A549 (cell line): Measurements from ENCODE around the gene FGR. TPM values are rescaled to one million over a fixed set of nuclear protein-coding genes. Genes with fewer than 3 reads are reported as not detected.

Experiments used
- ATAC-seq, 2 experiments: fragments of 200-7000 bp in 1 of 2; fragments of >200 bp in 1 of 2; cut with Nextera tagmentation in 1 of 2; cut with Tn5 transposase in 1 of 2; 3 replicates each; pipeline versions ENCODE4 v1.8.0 to v1.9.1; 2018 to 2020; ENCODE audit warnings: mild to moderate bottlenecking in 1 of 2, moderate library complexity in 1 of 2
- CTCF ChIA-PET: fragments of 300-600 bp; sonication (Branson Sonifier 250); formaldehyde crosslinking; extraction: SDS; loops from one replicate; lab custom pipeline; 2021; ENCODE audit warnings: antibody characterized with exemption, inconsistent platforms; lab: Yijun Ruan, JAX
- POLR2A ChIA-PET: fragments of 350-600 bp; formaldehyde crosslinking; extraction: SDS; loops from one replicate; lab custom pipeline; 2021; ENCODE audit warnings: antibody characterized with exemption, inconsistent platforms; lab: Yijun Ruan, JAX
- DNase-seq, 2 experiments: peaks; one replicate each; pipeline versions ENCODE4 v3.0.0 to v3.0.0-alpha.2; 2011 to 2016; ENCODE audit warnings: low read depth in 1 of 2, low spot score in 1 of 2
- FAIRE-seq: peaks from 2 replicates; lab custom pipeline; 2011; peaks lifted over from hg19 to GRCh38; lab: Jason Lieb, UNC
- H3K27ac ChIP-seq, 2 experiments: fragments of >200 bp; sonication (Bioruptor Twin); formaldehyde crosslinking; 3 replicates each; pipeline ENCODE4 v1.5.1; 2016 to 2017
- H3K4me1 ChIP-seq: fragments of >200 bp; sonication (Bioruptor Twin); formaldehyde crosslinking; 3 replicates; pipeline ENCODE4 v1.6.1; 2016
- H3K4me2 ChIP-seq: fragments of >200 bp; sonication (Bioruptor Twin); formaldehyde crosslinking; 3 replicates; pipeline ENCODE4 v1.6.1; 2016
- H3K4me3 ChIP-seq: fragments of >200 bp; sonication (Bioruptor Twin); formaldehyde crosslinking; 3 replicates; pipeline ENCODE4 v1.5.1; 2016
- H3K9me3 ChIP-seq: fragments of >200 bp; sonication (Bioruptor Twin); formaldehyde crosslinking; 3 replicates; pipeline ENCODE4 v1.6.1; 2016
- ATOH8 ChIP-seq: fragments of 250-450 bp; sonication (Bioruptor Pico); IDR thresholded peaks from 2 replicates; pipeline ENCODE4 v1.5.0; 2020; ENCODE audit warnings: low read depth, mild to moderate bottlenecking, moderate library complexity
- CBX8 ChIP-seq: fragments of 200-600 bp; sonication (generic); IDR thresholded peaks from 2 replicates; pipeline ENCODE4 v1.6.1; 2016
- FOSB ChIP-seq: fragments of 250-450 bp; sonication (Bioruptor Pico); IDR thresholded peaks from 2 replicates; pipeline ENCODE4 v1.5.0; 2020; ENCODE audit warnings: mild to moderate bottlenecking, moderate library complexity
- FOXS1 ChIP-seq: fragments of 250-450 bp; sonication (Bioruptor Pico); IDR thresholded peaks from 2 replicates; pipeline ENCODE4 v1.5.0; 2020; ENCODE audit warnings: mild to moderate bottlenecking, moderate library complexity
- HDAC2 ChIP-seq: fragments of 200-600 bp; sonication (generic); IDR thresholded peaks from 2 replicates; pipeline ENCODE4 v1.6.1; 2016
- HMGXB4 ChIP-seq: fragments of 250-450 bp; sonication (Bioruptor Pico); IDR thresholded peaks from 2 replicates; pipeline ENCODE4 v1.5.0; 2021; ENCODE audit warnings: mild to moderate bottlenecking, moderate library complexity, borderline replicate concordance
- HOXB5 ChIP-seq: fragments of 250-450 bp; sonication (Bioruptor Pico); IDR thresholded peaks from 2 replicates; pipeline ENCODE4 v1.5.0; 2020; ENCODE audit warnings: mild to moderate bottlenecking, moderate library complexity
- JUN ChIP-seq, 2 experiments: fragments of >200 bp; sonication (Bioruptor Twin); formaldehyde crosslinking; IDR thresholded peaks; 2 replicates in 1 of 2; 3 replicates in 1 of 2; pipeline ENCODE4 v1.6.1; 2016 to 2017
- KDM1A ChIP-seq: fragments of 200-600 bp; sonication (generic); IDR thresholded peaks from 2 replicates; pipeline ENCODE4 v1.6.1; 2016; ENCODE audit warnings: low read depth, mild to moderate bottlenecking
- MAZ ChIP-seq: fragments of 150-350 bp; IDR thresholded peaks from 2 replicates; pipeline ENCODE4 v1.6.1; 2014; ENCODE audit warnings: antibody characterized with exemption, low read depth, low read length, borderline replicate concordance
- PHF8 ChIP-seq: fragments of 200-600 bp; sonication (generic); IDR thresholded peaks from 2 replicates; pipeline ENCODE4 v1.6.1; 2016; ENCODE audit warnings: low read depth, mild to moderate bottlenecking, antibody characterized with exemption, moderate library complexity, borderline replicate concordance
- POLR2AphosphoS2 ChIP-seq: conservative IDR thresholded peaks from 2 replicates; pipeline ENCODE4 v1.6.1; 2012; ENCODE audit warnings: low read length, improper control_type of control experiment, inconsistent platforms
- RAD21 ChIP-seq, 2 experiments: fragments of >200 bp in 1 of 2; sonication (Bioruptor Twin) in 1 of 2; formaldehyde crosslinking in 1 of 2; IDR thresholded peaks in 1 of 2; conservative IDR thresholded peaks in 1 of 2; 2 replicates in 1 of 2; 3 replicates in 1 of 2; pipeline ENCODE4 v1.6.1; 2012 to 2018; ENCODE audit warnings: inconsistent platforms in 1 of 2
- RARB ChIP-seq: fragments of 250-450 bp; sonication (Bioruptor Pico); IDR thresholded peaks from 2 replicates; pipeline ENCODE4 v1.8.0; 2021; ENCODE audit warnings: mild to moderate bottlenecking, moderate library complexity
- RCOR1 ChIP-seq: fragments of 150-350 bp; IDR thresholded peaks from 2 replicates; pipeline ENCODE4 v1.6.1; 2014; ENCODE audit warnings: antibody characterized with exemption, low read length, low read depth
- SMC3 ChIP-seq: fragments of >200 bp; sonication (Bioruptor Twin); formaldehyde crosslinking; IDR thresholded peaks from 3 replicates; pipeline ENCODE4 v1.6.1; 2018; ENCODE audit warnings: inconsistent platforms
- TFCP2L1 ChIP-seq: fragments of 250-450 bp; sonication (Bioruptor Pico); IDR thresholded peaks from 2 replicates; pipeline ENCODE4 v1.5.0; 2021; ENCODE audit warnings: mild to moderate bottlenecking
- ZFP36 ChIP-seq: fragments of 450-650 bp; IDR thresholded peaks from 2 replicates; pipeline ENCODE4 v1.6.1; 2014; ENCODE audit warnings: borderline replicate concordance; ENCODE audit not compliant: partially characterized antibody
- WGBS: methylation state at CpG from one replicate; pipeline ENCODE4 v1.1.6; 2017; ENCODE audit errors: missing lambda C conversion rate; 5-methylcytosine and 5-hydroxymethylcytosine counted together
- polyA plus RNA-seq, 4 experiments: library from polyadenylated mRNA; depleted of rRNA in 3 of 4; stranded (reverse); fragments of >200 nt; fragmentation: RNase III in 1 of 4; extraction: RNeasy Plus Mini Kit Qiagen cat#74134 plus additional on column Dnase treatment in 1 of 4; gene quantifications; 2 replicates in 3 of 4; 3 replicates in 1 of 4; pipeline ENCODE4 v1.2.3, GENCODE V29; 2011 to 2017
- TF ChIP-seq, protein P1 (sequence below): fragments of >200 bp; sonication (Bioruptor Twin); formaldehyde crosslinking; IDR thresholded peaks from 3 replicates; pipeline ENCODE4 v1.5.1; 2016
- TF ChIP-seq, protein P2 (sequence below): fragments of >200 bp; sonication (Bioruptor Twin); formaldehyde crosslinking; IDR thresholded peaks from 3 replicates; pipeline ENCODE4 v1.6.1; 2016
- TF ChIP-seq, protein P3 (sequence below): IDR thresholded peaks from 2 replicates; pipeline ENCODE4 v1.6.1; 2012

Gene FGR
- polyA plus RNA-seq, 2 of the 4 experiments (the other 2 are of a cell fraction): not detected

DNA sequence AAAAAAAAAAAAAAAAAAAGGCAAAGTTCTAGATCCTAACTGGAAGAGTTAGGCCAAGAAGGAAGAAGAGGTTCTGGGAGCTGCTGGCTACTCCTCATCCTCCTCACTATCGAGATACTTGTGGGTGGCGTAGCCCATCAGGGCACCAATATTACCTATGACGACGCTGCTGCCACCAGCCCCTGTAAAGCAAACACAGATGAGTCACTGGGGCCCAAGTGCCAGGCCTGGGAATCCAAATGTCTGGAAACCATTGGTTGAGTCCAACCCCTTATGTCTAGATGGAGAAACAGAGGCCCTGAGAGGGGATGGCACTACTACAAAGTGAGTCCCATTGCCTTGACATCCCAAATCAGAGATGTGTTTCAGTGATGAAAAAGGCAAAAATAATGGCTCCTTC is 31.3 kb upstream of the FGR start:
- ChIA-PET CTCF (interaction anchor here (0.6 to 8.6 kb wide), 4 partner anchors 16 to 370 kb away, joined by 3 to 151 read pairs (median 3); no protein-coding TSS in a partner anchor), POLR2A (no interaction called here)
- DNase-seq: no peak
- peaks cover 11% of the 10 kb centered on the region; the same call in 1 of the 3 replicates for H3K4me1 ChIP-seq
- no peak overlapping the region for H3K4me3 ChIP-seq
- WGBS: 56% methylated on average over 4 of the region's 4 CpGs
- FAIRE-seq: no peak
- ATAC-seq: no peak
- no peak overlapping the region for H3K27ac ChIP-seq
- TF ChIP-seq SMC3 (no peak), CBX8 (no peak), HOXB5 (no peak), HDAC2 (no peak), RARB (CRISPR knock-in tag) (no peak), ATOH8 (no peak), PHF8 (no peak), POLR2AphosphoS2 (no peak), JUN (IDR thresholded peaks at IDR 0.05) (no peak), MAZ (no peak), RAD21 (conservative IDR thresholded peaks at IDR 0.05 in 1 of 2, IDR thresholded peaks at IDR 0.05 in 1 of 2) (no peak), RCOR1 (no peak), TFCP2L1 (no peak), FOSB (CRISPR knock-in tag) (no peak), KDM1A (no peak), HMGXB4 (CRISPR knock-in tag) (no peak), FOXS1 (CRISPR knock-in tag) (no peak)
- TF ChIP-seq, protein P1, sequence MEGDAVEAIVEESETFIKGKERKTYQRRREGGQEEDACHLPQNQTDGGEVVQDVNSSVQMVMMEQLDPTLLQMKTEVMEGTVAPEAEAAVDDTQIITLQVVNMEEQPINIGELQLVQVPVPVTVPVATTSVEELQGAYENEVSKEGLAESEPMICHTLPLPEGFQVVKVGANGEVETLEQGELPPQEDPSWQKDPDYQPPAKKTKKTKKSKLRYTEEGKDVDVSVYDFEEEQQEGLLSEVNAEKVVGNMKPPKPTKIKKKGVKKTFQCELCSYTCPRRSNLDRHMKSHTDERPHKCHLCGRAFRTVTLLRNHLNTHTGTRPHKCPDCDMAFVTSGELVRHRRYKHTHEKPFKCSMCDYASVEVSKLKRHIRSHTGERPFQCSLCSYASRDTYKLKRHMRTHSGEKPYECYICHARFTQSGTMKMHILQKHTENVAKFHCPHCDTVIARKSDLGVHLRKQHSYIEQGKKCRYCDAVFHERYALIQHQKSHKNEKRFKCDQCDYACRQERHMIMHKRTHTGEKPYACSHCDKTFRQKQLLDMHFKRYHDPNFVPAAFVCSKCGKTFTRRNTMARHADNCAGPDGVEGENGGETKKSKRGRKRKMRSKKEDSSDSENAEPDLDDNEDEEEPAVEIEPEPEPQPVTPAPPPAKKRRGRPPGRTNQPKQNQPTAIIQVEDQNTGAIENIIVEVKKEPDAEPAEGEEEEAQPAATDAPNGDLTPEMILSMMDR: no peak
- TF ChIP-seq, protein P2, sequence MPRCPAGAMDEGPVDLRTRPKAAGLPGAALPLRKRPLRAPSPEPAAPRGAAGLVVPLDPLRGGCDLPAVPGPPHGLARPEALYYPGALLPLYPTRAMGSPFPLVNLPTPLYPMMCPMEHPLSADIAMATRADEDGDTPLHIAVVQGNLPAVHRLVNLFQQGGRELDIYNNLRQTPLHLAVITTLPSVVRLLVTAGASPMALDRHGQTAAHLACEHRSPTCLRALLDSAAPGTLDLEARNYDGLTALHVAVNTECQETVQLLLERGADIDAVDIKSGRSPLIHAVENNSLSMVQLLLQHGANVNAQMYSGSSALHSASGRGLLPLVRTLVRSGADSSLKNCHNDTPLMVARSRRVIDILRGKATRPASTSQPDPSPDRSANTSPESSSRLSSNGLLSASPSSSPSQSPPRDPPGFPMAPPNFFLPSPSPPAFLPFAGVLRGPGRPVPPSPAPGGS: no peak
- TF ChIP-seq, protein P3, sequence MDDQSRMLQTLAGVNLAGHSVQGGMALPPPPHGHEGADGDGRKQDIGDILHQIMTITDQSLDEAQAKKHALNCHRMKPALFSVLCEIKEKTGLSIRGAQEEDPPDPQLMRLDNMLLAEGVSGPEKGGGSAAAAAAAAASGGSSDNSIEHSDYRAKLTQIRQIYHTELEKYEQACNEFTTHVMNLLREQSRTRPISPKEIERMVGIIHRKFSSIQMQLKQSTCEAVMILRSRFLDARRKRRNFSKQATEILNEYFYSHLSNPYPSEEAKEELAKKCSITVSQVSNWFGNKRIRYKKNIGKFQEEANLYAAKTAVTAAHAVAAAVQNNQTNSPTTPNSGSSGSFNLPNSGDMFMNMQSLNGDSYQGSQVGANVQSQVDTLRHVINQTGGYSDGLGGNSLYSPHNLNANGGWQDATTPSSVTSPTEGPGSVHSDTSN: no peak
- no peaks in the 10 kb centered on the region for H3K9me3 ChIP-seq
- H3K4me2 ChIP-seq: no peak overlapping the region

DNA sequence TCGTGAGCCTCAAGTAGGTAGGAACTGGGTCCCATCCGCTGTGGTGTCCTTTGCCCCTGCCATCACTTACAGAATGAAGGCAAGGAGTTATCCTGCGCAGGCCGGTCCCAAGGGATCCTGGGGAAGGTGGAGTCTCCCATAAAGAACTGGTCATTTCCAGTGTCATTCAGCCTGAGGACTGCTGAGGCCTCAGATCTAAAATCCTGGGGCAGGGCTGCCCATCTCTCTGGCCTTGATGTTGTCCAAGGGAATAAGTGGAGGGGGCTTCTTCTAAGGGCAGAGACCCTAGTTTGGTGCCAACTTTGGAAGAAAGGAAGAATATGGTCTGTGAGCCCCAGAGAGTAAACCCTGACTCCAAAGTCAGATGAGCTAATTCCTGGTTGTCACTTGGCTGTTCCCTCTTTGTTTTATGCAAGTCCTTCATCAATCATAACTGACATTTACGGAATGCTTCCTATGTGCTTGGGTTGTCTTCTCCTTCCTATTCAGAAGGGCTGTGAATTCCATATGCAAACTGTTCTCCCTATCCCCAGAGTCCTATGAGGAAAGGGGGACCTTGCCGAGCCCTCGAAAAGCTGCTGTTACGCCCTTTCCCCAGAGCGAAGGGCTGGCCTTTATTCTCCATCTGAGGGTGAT is 30.1 kb upstream of the FGR start:
- CTCF ChIA-PET: interaction anchor here (0.6 to 8.6 kb wide), 8 partner anchors 9 to 369 kb away, joined by 3 to 151 read pairs (median 3); no protein-coding TSS in a partner anchor
- POLR2A ChIA-PET: no interaction called here
- TF ChIP-seq ZFP36: no peak

More for the DNA sequence above, 30.1 kb upstream of the FGR start:
- DNase-seq: no peak
- Histone ChIP-seq H3K4me3 (no peak overlapping the region), H3K27ac (no peak overlapping the region), H3K9me3 (no peaks in the 10 kb centered on the region), H3K4me2 (no peak overlapping the region), H3K4me1 (0 out of 3 replicates have a peak, but pooled peaks cover 4% of the 10 kb centered on the region)
- no peak for FAIRE-seq
- WGBS: 88% methylated on average over 9 of the region's 9 CpGs
- no peak for ATAC-seq
